Naive thymus-derived CD4-positive, alpha-beta T cell (primary cell): ENCODE results near the gene FRAT1. TPM values are rescaled to one million over a fixed set of nuclear protein-coding genes. Genes with fewer than 3 reads are reported as not detected.
"Not testable (repeated sequence)": the region's sequence is repeated elsewhere in the genome, so short reads cannot be mapped to it uniquely, and the experiment has no call there.

ENCODE experiments used
- ATAC-seq: fragments of 150-1000 bp; cut with Tn5 transposase; 2 replicates; pipeline ENCODE4 v1.10.0; 2021; ENCODE audit warnings: mild to moderate bottlenecking, moderate library complexity
- CTCF ChIA-PET: fragments of 350-600 bp; sonication (Branson Sonifier 250); formaldehyde crosslinking; loops from one replicate; lab custom pipeline; 2021; ENCODE audit warnings: antibody characterized with exemption; lab: Charles Lee
- POLR2A ChIA-PET: fragments of 350-600 bp; sonication (Branson Sonifier 250); formaldehyde crosslinking; loops from one replicate; lab custom pipeline; 2021; ENCODE audit warnings: antibody characterized with exemption, inconsistent platforms; lab: Charles Lee
- DNase-seq, 9 donors: peaks; one replicate each; pipeline versions ENCODE4 v3.0.0 to v3.0.0-alpha.2; 2020 to 2022; ENCODE audit warnings: mixed read lengths in 1 of 9
- H3K27ac ChIP-seq: one replicate; pipeline ENCODE4 v1.7.0; 2013; ENCODE audit warnings: mild to moderate bottlenecking, low read depth, low read length, moderate library complexity
- H3K27me3 ChIP-seq, 2 donors: one replicate each; pipeline ENCODE4 v1.7.0; 2013; ENCODE audit warnings: low read length in 2 of 2, mild to moderate bottlenecking in 2 of 2, moderate library complexity in 2 of 2; ENCODE audit not compliant: control insufficient read depth in 2 of 2, insufficient read depth in 2 of 2
- H3K36me3 ChIP-seq, 3 experiments: 1 replicate in 2 of 3; 2 replicates in 1 of 3; pipeline ENCODE4 v1.7.0; 2013; ENCODE audit warnings: low read length in 3 of 3, mild to moderate bottlenecking in 3 of 3, moderate library complexity in 1 of 3; ENCODE audit not compliant: insufficient read depth in 3 of 3, control insufficient read depth in 2 of 3
- H3K4me1 ChIP-seq, 2 donors: one replicate each; pipeline ENCODE4 v1.7.0; 2013; ENCODE audit warnings: low read length in 2 of 2, mild to moderate bottlenecking in 2 of 2, moderate library complexity in 1 of 2; ENCODE audit not compliant: control insufficient read depth in 2 of 2, insufficient read depth in 2 of 2
- H3K4me3 ChIP-seq: 2 replicates; pipeline ENCODE4 v1.7.0; 2013; ENCODE audit warnings: mild to moderate bottlenecking, low read length
- H3K9me3 ChIP-seq, 3 experiments: 1 replicate in 2 of 3; 2 replicates in 1 of 3; pipeline ENCODE4 v1.7.0; 2013; ENCODE audit warnings: low read length in 3 of 3; ENCODE audit not compliant: control insufficient read depth in 2 of 3
- H3K27ac Mint-ChIP-seq, 9 donors: one replicate each; pipeline ENCODE4 v1.8.0; 2020 to 2022; ENCODE audit warnings: mixed read lengths in 9 of 9, mild to moderate bottlenecking in 8 of 9, moderate library complexity in 5 of 9, inconsistent platforms in 2 of 9
- H3K27me3 Mint-ChIP-seq, 5 donors: one replicate each; pipeline ENCODE4 v1.8.0; 2021 to 2022; ENCODE audit warnings: mixed read lengths in 5 of 5, mild to moderate bottlenecking in 1 of 5
- H3K36me3 Mint-ChIP-seq, 5 donors: one replicate each; pipeline ENCODE4 v1.8.0; 2020 to 2022; ENCODE audit warnings: mixed read lengths in 5 of 5, mild to moderate bottlenecking in 3 of 5, inconsistent platforms in 1 of 5
- H3K4me1 Mint-ChIP-seq, 7 donors: one replicate each; pipeline ENCODE4 v1.8.0; 2020 to 2022; ENCODE audit warnings: mixed read lengths in 7 of 7, mild to moderate bottlenecking in 3 of 7, inconsistent platforms in 1 of 7
- H3K4me3 Mint-ChIP-seq, 10 donors: one replicate each; pipeline ENCODE4 v1.8.0; 2020 to 2022; ENCODE audit warnings: mild to moderate bottlenecking in 10 of 10, mixed read lengths in 10 of 10, moderate library complexity in 6 of 10, inconsistent platforms in 2 of 10
- H3K9me3 Mint-ChIP-seq, 11 donors: one replicate each; pipeline ENCODE4 v1.8.0; 2020 to 2022; ENCODE audit warnings: mixed read lengths in 11 of 11, mild to moderate bottlenecking in 4 of 11, inconsistent platforms in 1 of 11, moderate library complexity in 1 of 11
- intact Hi-C, 2 donors: fragments of 100-400 bp; cut with micrococcal nuclease; formaldehyde crosslinking; loops; one replicate each; pipeline ENCODE4 v1.15.1; 2023
- polyA plus RNA-seq, 2 donors: library from polyadenylated mRNA; unstranded; fragments of 300-500 nt; fragmentation: Illumina TruSeq; gene quantifications; one replicate each; pipeline ENCODE4 v1.2.3, GENCODE V29; 2021
- total RNA-seq, 6 experiments: library from RNA in 5 of 6; stranded (reverse) in 5 of 6; gene quantifications; 1 replicate in 5 of 6; 2 replicates in 1 of 6; pipeline ENCODE4 v1.2.3 and lab custom pipeline; 2021 to 2026

The FRAT1 gene
- total and polyA plus RNA-seq, 7 experiments from 2014 or later = 4.4 to 41.0 (median 18.9) TPM

DNA sequence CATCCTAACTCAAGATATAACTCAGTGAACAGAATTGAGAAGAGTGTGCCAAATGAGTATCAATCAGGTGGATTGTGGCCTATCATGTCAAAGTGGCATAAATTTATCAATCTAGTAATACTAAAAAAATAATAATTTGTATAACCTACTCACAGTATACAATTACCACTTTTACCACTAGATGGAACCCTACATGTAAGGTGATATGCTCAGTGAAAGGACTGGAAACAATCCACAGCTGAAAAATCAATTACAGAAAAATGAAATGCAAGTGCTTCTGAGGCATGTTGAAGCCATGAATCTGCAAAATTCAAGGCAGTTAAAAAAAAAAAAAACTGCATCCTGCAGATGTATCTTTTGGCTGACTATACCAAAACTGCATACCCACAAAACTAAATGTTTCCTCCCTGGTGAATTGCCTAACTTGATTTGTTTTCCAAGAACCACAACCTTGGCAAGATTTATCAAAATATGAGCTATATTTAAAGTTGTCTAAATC, 40.5 kb upstream of the FRAT1 start:
- peaks cover 0 to 22% (median 17%) of the 10 kb centered on the region in 7 donors for H3K4me1 Mint-ChIP-seq
- H3K36me3 Mint-ChIP-seq = no peaks in the 10 kb centered on the region
- no peaks in the 10 kb centered on the region for H3K27me3 Mint-ChIP-seq
- peak overlapping the region in 3 of 9 donors; percentile 21 to 59 (median 43) for H3K27ac Mint-ChIP-seq
- CTCF ChIA-PET = interaction anchor here (0.6 to 5.5 kb wide), 22 partner anchors 11 to 546 kb away, joined by 3 to 83 read pairs (median 5); partner anchors contain the start of genes FRAT1 and RRP12
- no peak overlapping the region for H3K27ac ChIP-seq
- no peaks in the 10 kb centered on the region for H3K9me3 Mint-ChIP-seq
- H3K4me1 ChIP-seq = no peaks in the 10 kb centered on the region
- POLR2A ChIA-PET = interaction anchor here (1.0 to 2.4 kb wide), 4 partner anchors 10 to 55 kb away, joined by 3 to 20 read pairs (median 5); partner anchors contain the start of genes FRAT1 and FRAT2
- H3K4me3 ChIP-seq = no peak overlapping the region
- H3K9me3 ChIP-seq = no peaks in the 10 kb centered on the region
- peak in 7 of 9 donors; percentile 18 to 65 (median 55) for DNase-seq
- H3K27me3 ChIP-seq = no peaks in the 10 kb centered on the region
- ATAC-seq = peak; percentile 91
- no peak overlapping the region for H3K4me3 Mint-ChIP-seq
- H3K36me3 ChIP-seq = no peaks in the 10 kb centered on the region
- intact Hi-C loops = loop anchor here (2.0 to 5.0 kb wide), 8 partner anchors 14 to 124 kb away; partner anchors contain the start of genes RRP12 (in 2 of the 2), ARHGAP19 (in 1 of the 2) and FRAT2 (in 1 of the 2)

DNA sequence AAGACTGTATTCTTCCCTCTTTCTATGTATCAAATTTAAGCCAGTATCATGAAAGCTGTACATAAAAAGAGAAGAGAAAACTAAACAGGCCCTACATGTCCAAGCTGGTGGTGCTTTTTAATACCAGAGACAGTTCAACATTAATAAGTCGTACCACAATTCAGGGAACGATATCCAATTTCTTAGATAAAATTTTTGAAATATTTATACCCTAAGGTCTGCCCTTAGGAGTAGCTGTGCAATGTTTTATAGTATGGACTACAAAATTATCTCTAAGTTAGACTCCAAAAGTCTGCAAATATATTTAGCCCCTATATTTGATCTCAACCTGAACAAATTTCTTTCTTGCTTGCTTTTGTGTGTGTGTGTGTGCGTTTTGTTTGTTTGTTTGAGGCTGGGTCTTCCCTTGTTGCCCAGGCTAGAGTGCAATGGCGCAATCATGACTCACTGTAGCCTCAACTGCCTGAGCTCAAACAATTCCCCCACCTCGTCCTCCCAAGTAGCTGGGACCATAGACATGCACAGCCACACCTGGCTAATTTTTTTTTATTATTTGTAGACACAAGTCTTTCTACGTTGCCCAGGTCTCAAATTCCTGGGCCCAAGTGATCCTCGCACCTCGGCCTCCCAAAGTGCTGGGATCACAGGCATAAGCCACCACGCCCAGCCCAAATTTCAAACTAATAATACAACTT, 39.8 kb upstream of the FRAT1 start:
- H3K4me1 ChIP-seq = no peaks in the 10 kb centered on the region
- peaks cover 0 to 22% (median 17%) of the 10 kb centered on the region in 7 donors for H3K4me1 Mint-ChIP-seq
- no peak overlapping the region for H3K4me3 Mint-ChIP-seq
- no peaks in the 10 kb centered on the region for H3K9me3 Mint-ChIP-seq
- H3K27me3 Mint-ChIP-seq = no peaks in the 10 kb centered on the region
- ATAC-seq (no peak), DNase-seq (no peak)
- ChIA-PET CTCF (interaction anchor here (0.6 to 5.5 kb wide), 21 partner anchors 12 to 545 kb away, joined by 3 to 83 read pairs (median 5); partner anchors contain the start of genes FRAT1 and RRP12), POLR2A (interaction anchor here (1.0 to 2.4 kb wide), 4 partner anchors 11 to 54 kb away, joined by 3 to 20 read pairs (median 5); partner anchors contain the start of genes FRAT1 and FRAT2)
- no peaks in the 10 kb centered on the region for H3K36me3 ChIP-seq
- peak overlapping the region in 4 of 9 donors; percentile 8 to 59 (median 27) for H3K27ac Mint-ChIP-seq
- no peaks in the 10 kb centered on the region for H3K36me3 Mint-ChIP-seq
- intact Hi-C loops = loop anchor here (2.0 to 5.0 kb wide), 8 partner anchors 14 to 123 kb away; partner anchors contain the start of genes RRP12 (in 2 of the 2), ARHGAP19 (in 1 of the 2) and FRAT2 (in 1 of the 2)
- no peak overlapping the region for H3K27ac ChIP-seq
- H3K27me3 ChIP-seq = no peaks in the 10 kb centered on the region
- H3K4me3 ChIP-seq = no peak overlapping the region
- no peaks in the 10 kb centered on the region for H3K9me3 ChIP-seq

- no peaks in the 10 kb centered on the region for H3K4me1 ChIP-seq
- no peaks in the 10 kb centered on the region for H3K9me3 Mint-ChIP-seq
- DNase-seq (no peak), ATAC-seq (no peak)
- intact Hi-C loops = no loop called here
- no peaks in the 10 kb centered on the region for H3K27me3 ChIP-seq
- no peak overlapping the region for H3K4me3 ChIP-seq
- no peaks in the 10 kb centered on the region for H3K9me3 ChIP-seq
- CTCF ChIA-PET = interaction anchor here (1.3 to 5.5 kb wide), 2 partner anchors 11 to 76 kb away, joined by 3 to 83 read pairs; no protein-coding TSS in a partner anchor
- H3K36me3 ChIP-seq = no peaks in the 10 kb centered on the region
- H3K4me1 Mint-ChIP-seq = peaks cover 0 to 23% (median 17%) of the 10 kb centered on the region in 7 donors
- H3K36me3 Mint-ChIP-seq = peaks cover 0 to 2% (median 0%) of the 10 kb centered on the region in 5 donors
- no peaks in the 10 kb centered on the region for H3K27me3 Mint-ChIP-seq
- H3K4me3 Mint-ChIP-seq = no peak overlapping the region
- POLR2A ChIA-PET = interaction anchor here (0.9 kb wide), 1 partner anchor 51 kb away, joined by 4 read pairs; no protein-coding TSS in a partner anchor
- peak overlapping the region in 2 of 9 donors; percentile 20 to 31 for H3K27ac Mint-ChIP-seq
- no peak overlapping the region for H3K27ac ChIP-seq
Measured at GRCh38 chr10:97280783-97281182, 38.3 kb upstream of the FRAT1 start.

DNA sequence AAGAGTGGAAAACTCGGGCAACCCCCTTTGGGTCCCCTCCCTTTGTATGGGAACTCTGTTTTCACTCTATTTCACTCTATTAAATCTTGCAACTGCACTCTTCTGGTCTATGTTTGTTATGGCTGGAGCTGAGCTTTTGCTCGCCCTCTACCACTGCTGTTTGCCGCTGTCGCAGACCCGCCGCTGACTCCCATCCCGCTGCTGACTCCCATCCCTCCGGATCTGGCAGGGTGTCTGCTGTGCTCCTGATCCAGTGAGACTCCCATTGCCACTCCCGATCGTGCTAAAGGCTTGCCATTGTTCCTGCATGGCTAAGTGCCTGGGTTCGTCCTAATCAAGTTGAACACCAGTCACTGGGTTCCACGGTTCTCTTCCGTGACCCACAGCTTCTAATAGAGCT, 29.0 kb upstream of the FRAT1 start:
- H3K9me3 Mint-ChIP-seq, H3K4me1 ChIP-seq, H3K4me3 ChIP-seq, H3K27ac ChIP-seq, DNase-seq, ATAC-seq, H3K27me3 ChIP-seq, H3K36me3 Mint-ChIP-seq, H3K9me3 ChIP-seq, H3K27ac Mint-ChIP-seq, H3K27me3 Mint-ChIP-seq, H3K36me3 ChIP-seq, intact Hi-C loops: not testable (repeated sequence)
- peak overlapping the region in 1 of 10 donors; percentile 80 for H3K4me3 Mint-ChIP-seq
- H3K4me1 Mint-ChIP-seq = peaks cover 18 to 29% (median 24%) of the 10 kb centered on the region in 7 donors
- ChIA-PET CTCF (interaction anchor here (0.7 to 1.2 kb wide), 2 partner anchors 9 to 12 kb away, joined by 3 read pairs; no protein-coding TSS in a partner anchor), POLR2A (interaction anchor here (1.1 kb wide), 1 partner anchor 29 kb away, joined by 4 read pairs; the partner anchor contains the start of gene FRAT1)

DNA sequence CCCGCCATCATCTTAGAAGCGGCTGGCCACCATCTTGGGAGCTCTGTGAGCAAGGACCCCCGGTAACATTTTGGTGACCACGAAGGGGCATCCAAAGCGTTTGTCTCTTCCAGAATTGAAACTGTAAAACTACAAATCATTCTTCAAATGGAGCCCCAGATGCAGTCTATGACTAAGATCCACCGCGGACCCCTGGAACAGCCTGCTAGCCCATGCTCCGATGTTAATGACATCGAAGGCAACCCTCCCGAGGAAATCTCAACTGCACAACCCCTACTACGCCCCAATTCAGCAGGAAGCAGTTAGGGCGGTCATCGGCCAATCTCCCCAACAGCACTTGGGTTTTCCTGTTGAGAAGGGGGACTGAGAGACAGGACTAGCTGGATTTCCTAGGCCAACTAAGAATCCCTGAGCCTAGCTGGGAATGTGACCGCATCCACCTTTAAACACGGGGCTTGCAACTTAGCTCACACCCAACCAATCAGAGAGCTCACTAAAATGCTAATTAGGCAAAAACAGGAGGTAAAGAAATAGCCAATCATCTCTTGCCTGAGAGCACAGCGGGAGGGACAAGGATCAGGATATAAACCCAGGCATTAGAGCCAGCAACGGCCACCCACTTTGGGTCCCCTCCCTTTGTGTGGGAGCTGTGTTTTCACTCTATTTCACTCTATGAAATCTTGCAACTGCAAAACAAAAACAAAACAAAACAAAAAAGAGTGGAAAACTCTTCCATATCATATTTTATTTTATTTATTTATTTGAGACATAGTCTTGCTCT, 28.3 kb upstream of the FRAT1 start:
- H3K27me3 Mint-ChIP-seq, H3K9me3 ChIP-seq, H3K4me1 ChIP-seq, intact Hi-C loops, H3K27me3 ChIP-seq, H3K4me3 ChIP-seq, H3K36me3 ChIP-seq, H3K9me3 Mint-ChIP-seq, H3K27ac ChIP-seq, ATAC-seq, DNase-seq, H3K36me3 Mint-ChIP-seq: not testable (repeated sequence)
- ChIA-PET CTCF (interaction anchor here (1.2 kb wide), 1 partner anchor 9 kb away, joined by 3 read pairs; no protein-coding TSS in a partner anchor), POLR2A (interaction anchor here (1.0 to 2.5 kb wide), 3 partner anchors 29 to 61 kb away, joined by 3 to 13 read pairs (median 4); partner anchors contain the start of genes FRAT1 and FRAT2)
- Mint-ChIP-seq H3K27ac (peak overlapping the region in 2 of 9 donors; percentile 23 to 79), H3K4me1 (peaks cover 18 to 28% (median 24%) of the 10 kb centered on the region in 7 donors), H3K4me3 (peak overlapping the region in 9 of 10 donors; percentile 13 to 97 (median 61))
